Suprapubic skin (tissue), 4 donors: ENCODE data around the gene KRT76.

Source experiments
- CTCF ChIP-seq, 2 donors: fragments of 200-600 bp in 1 of 2; fragments of 450-650 bp in 1 of 2; sonication (generic) in 1 of 2; IDR thresholded peaks; one replicate each; pipeline ENCODE4 v1.5.1; 2016 to 2019; ENCODE audit warnings: antibody characterized with exemption in 2 of 2, mild to moderate bottlenecking in 1 of 2, moderate library complexity in 1 of 2
- EP300 ChIP-seq: sonication (generic); formaldehyde crosslinking; IDR thresholded peaks from one replicate; pipeline ENCODE4 v1.6.1; 2017; ENCODE audit warnings: antibody characterized with exemption
- POLR2A ChIP-seq, 2 donors: fragments of 450-650 bp; IDR thresholded peaks; one replicate each; pipeline ENCODE4 v1.6.1; 2017; ENCODE audit warnings: antibody characterized with exemption in 2 of 2, mild to moderate bottlenecking in 2 of 2, moderate library complexity in 2 of 2
- POLR2AphosphoS5 ChIP-seq, 3 donors: sonication (generic); formaldehyde crosslinking; IDR thresholded peaks; one replicate each; pipeline ENCODE4 v1.6.1; 2017; ENCODE audit warnings: antibody characterized with exemption in 3 of 3

GRCh38 chr12:52782502-52782901 lies 5.4 kb upstream of the KRT76 start:
- TF ChIP-seq CTCF (IDR thresholded peaks at IDR 0.05) (no peak), EP300 (no peak), POLR2A (IDR thresholded peaks at IDR 0.05) (no peak), POLR2AphosphoS5 (IDR thresholded peaks at IDR 0.05) (no peak)
